GM18909 (cell line): ENCODE measurements around the gene NUMBL.

Source experiments
- ATAC-seq: cut with Tn5 transposase; IDR thresholded peaks from one replicate; pipeline ENCODE4 v1.9.1; 2021; ENCODE audit warnings: mild to moderate bottlenecking; ENCODE audit not compliant: unreplicated experiment, poor library complexity

The NUMBL gene

GRCh38 chr19:40716482-40717324, 26.3 kb upstream of the NUMBL start, which contains the start of the genes COQ8B and ITPKC:
TSS of gene COQ8B (minus strand) at chr19:40716886. CDS start at chr19:40714632, 2,254 bp downstream.
TSS of gene ITPKC (plus strand) at chr19:40717112. CDS start at chr19:40717136, 24 bp downstream.
- peak; percentile 71 for ATAC-seq

GRCh38 chr19:40716031-40716481, 25.6 kb upstream of the NUMBL start:
- ATAC-seq = no peak

GRCh38 chr19:40714441-40715299, 24.2 kb upstream of the NUMBL start:
- peak; percentile 51 for ATAC-seq

GRCh38 chr19:40713939-40714338, 23.5 kb upstream of the NUMBL start:
- no peak for ATAC-seq

GRCh38 chr19:40709817-40710216, 19.4 kb upstream of the NUMBL start:
- no peak for ATAC-seq

GRCh38 chr19:40707615-40708014, 17.2 kb upstream of the NUMBL start:
- ATAC-seq = no peak

GRCh38 chr19:40705950-40706619, 15.6 kb upstream of the NUMBL start:
- ATAC-seq = no peak

- no peak for ATAC-seq
Observed at GRCh38 chr19:40705362-40705651, 14.9 kb upstream of the NUMBL start.

GRCh38 chr19:40704491-40705361, 14.3 kb upstream of the NUMBL start:
- no peak for ATAC-seq

GRCh38 chr19:40703029-40703755, 12.7 kb upstream of the NUMBL start:
- no peak for ATAC-seq

GRCh38 chr19:40702337-40703012, 12.0 kb upstream of the NUMBL start:
- no peak for ATAC-seq

GRCh38 chr19:40701758-40702157, 11.3 kb upstream of the NUMBL start:
- ATAC-seq = no peak

GRCh38 chr19:40700083-40700482, 9.6 kb upstream of the NUMBL start:
- ATAC-seq = no peak

- ATAC-seq = no peak
Observed at GRCh38 chr19:40697007-40697406, 6.6 kb upstream of the NUMBL start.

GRCh38 chr19:40695881-40696280, 5.4 kb upstream of the NUMBL start:
- no peak for ATAC-seq

- no peak for ATAC-seq
Observed at GRCh38 chr19:40693896-40694295, 3.4 kb upstream of the NUMBL start.

- ATAC-seq = no peak
Observed at GRCh38 chr19:40693150-40693788, 2.8 kb upstream of the NUMBL start.

GRCh38 chr19:40692212-40692551, 1.7 kb upstream of the NUMBL start:
- ATAC-seq = no peak
